ENCODE results near the gene NAT9. TPM values are rescaled to one million over a fixed set of nuclear protein-coding genes. Genes with fewer than 3 reads are reported as not detected.

The NAT9 gene
- total and polyA plus RNA-seq, 7 experiments from 2014 or later = 16.8 to 78.8 (median 53.9) TPM

GRCh38 chr17:74782571-74782970 lies 6.4 kb upstream of the NAT9 start:
- intact Hi-C loops (cut with micrococcal nuclease) = no loop called here

DNA sequence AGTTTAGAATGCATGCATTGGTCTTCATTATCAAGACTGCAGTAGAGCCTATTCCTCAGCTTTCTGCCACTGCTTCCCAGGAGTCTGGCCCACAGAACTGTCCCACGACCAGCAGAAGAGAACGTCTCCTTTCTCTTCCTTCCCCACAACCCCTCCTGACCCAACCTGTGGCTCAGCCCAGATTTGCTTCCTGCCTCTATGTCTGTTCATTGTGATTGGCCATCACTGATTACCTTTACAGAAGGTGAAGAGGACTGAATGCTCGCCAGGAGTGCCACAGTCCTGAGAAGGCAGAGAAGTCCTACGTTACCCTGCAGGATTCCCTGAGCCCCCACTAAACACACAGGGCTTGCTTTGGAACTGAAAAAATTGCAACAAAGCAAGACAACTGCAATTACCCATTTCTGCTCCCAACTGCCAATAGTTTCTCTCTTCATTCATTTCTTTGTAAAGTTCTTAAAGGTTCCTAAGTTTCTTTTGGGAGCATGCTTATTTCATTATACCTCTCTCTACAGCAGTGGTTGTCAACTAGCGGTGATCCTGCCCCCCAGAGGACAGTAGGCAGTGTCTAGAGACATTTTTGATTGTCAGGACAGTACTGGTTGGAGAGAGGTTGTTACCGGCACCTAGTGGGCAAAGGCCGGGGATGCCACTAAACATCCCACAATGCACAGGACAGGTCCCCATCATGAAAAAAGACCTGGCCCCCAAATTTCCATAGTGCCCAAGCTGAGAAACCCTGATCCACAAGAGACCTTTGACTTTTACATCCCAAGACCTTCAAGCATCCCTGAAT lies 4.5 kb upstream of the NAT9 start:
- no peaks in the 10 kb centered on the region for H3K9me3 ChIP-seq (ENCODE audit: control insufficient read depth in 2 of 3, low read length in 3 of 3)
- H3K4me3 ChIP-seq (ENCODE audit: low read length) = peak overlapping the region; percentile 27
- peaks cover 0 to under 1% (median 0%) of the 10 kb centered on the region in 3 experiments for H3K36me3 ChIP-seq (ENCODE audit: control insufficient read depth in 2 of 3, insufficient read depth in 3 of 3, low read length in 3 of 3)
- H3K4me1 ChIP-seq (ENCODE audit: control insufficient read depth in 2 of 2, insufficient read depth in 2 of 2, low read length in 2 of 2) = peaks cover 48 to 62% of the 10 kb centered on the region in 2 donors
- ChIA-PET POLR2A (interaction anchor here (0.8 to 16.9 kb wide), 7 partner anchors 8 to 43 kb away, joined by 3 to 372 read pairs (median 7); partner anchors contain the start of gene NHERF1), CTCF (interaction anchor here (0.6 to 11.7 kb wide), 12 partner anchors 9 to 216 kb away, joined by 3 to 165 read pairs (median 6); partner anchors contain the start of gene RAB37)
- Mint-ChIP-seq H3K36me3 (peaks cover 0 to 24% (median 3%) of the 10 kb centered on the region in 5 donors), H3K27ac (peak overlapping the region; percentile 91 to 99 (median 93)), H3K9me3 (peaks cover 0 to 2% (median 0%) of the 10 kb centered on the region in 11 donors), H3K4me3 (peak overlapping the region; percentile 16 to 86 (median 76)), H3K27me3 (no peaks in the 10 kb centered on the region), H3K4me1 (peaks cover 63 to 86% (median 83%) of the 10 kb centered on the region in 7 donors)
- no peaks in the 10 kb centered on the region for H3K27me3 ChIP-seq (ENCODE audit: control insufficient read depth in 2 of 2, insufficient read depth in 2 of 2, low read length in 2 of 2)
- peak in 1 of 9 donors; percentile 28 for DNase-seq
- H3K27ac ChIP-seq (ENCODE audit: low read depth, low read length) = peak overlapping the region; percentile 57
- intact Hi-C loops (cut with micrococcal nuclease) = loop anchor here (1.0 kb wide), 1 partner anchor 11 kb away; no protein-coding TSS in a partner anchor
- peak; percentile 25 for ATAC-seq

More at GRCh38 chr17:74782571-74782970, 6.4 kb upstream of the NAT9 start:
- Mint-ChIP-seq H3K27ac (peak overlapping the region; percentile 42 to 99 (median 91)), H3K27me3 (no peaks in the 10 kb centered on the region), H3K4me3 (no peak overlapping the region), H3K4me1 (peaks cover 62 to 84% (median 81%) of the 10 kb centered on the region in 7 donors), H3K36me3 (peaks cover 0 to 23% (median 6%) of the 10 kb centered on the region in 5 donors), H3K9me3 (peaks cover 0 to 2% (median 0%) of the 10 kb centered on the region in 11 donors)
- Histone ChIP-seq H3K27me3 (ENCODE audit: control insufficient read depth in 2 of 2, insufficient read depth in 2 of 2, low read length in 2 of 2) (no peaks in the 10 kb centered on the region), H3K27ac (ENCODE audit: low read depth, low read length) (no peak overlapping the region), H3K4me1 (ENCODE audit: control insufficient read depth in 2 of 2, insufficient read depth in 2 of 2, low read length in 2 of 2) (peaks cover 37 to 67% of the 10 kb centered on the region in 2 donors), H3K36me3 (ENCODE audit: control insufficient read depth in 2 of 3, insufficient read depth in 3 of 3, low read length in 3 of 3) (peaks cover 0 to 4% (median 0%) of the 10 kb centered on the region in 3 experiments), H3K4me3 (ENCODE audit: low read length) (no peak overlapping the region), H3K9me3 (ENCODE audit: control insufficient read depth in 2 of 3, low read length in 3 of 3) (no peaks in the 10 kb centered on the region)
- DNase-seq (no peak), ATAC-seq (no peak)
- CTCF ChIA-PET = interaction anchor here (0.9 to 4.9 kb wide), 4 partner anchors 8 to 125 kb away, joined by 3 to 36 read pairs (median 5); no protein-coding TSS in a partner anchor
- POLR2A ChIA-PET = interaction anchor here (1.0 to 16.9 kb wide), 2 partner anchors 8 to 29 kb away, joined by 4 to 372 read pairs; partner anchors contain the start of gene NHERF1

DNA sequence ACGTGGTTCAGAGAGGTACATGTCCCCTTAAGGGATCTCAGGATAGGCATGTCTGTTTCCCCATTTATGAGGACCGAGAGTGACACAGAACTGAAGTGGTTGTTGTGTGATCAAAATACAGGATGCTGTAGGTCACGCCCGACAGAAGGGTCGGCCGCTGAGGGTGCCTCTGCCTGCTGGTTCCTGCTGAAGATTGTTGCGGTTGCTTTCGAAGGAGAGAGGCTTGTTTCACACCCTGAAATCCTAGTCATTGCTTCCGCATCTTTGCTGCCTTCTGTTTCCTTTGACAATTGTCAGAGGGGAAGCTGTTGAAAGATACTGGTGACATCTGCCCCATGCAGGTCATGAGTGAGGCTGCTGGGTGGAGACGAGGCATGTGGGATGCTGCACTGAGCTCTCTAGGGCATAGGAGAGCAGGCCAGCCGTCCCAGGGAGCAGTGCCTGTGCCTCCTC lies 3.8 kb upstream of the NAT9 start:
- peaks cover 0 to 2% (median 0%) of the 10 kb centered on the region in 11 donors for H3K9me3 Mint-ChIP-seq
- Histone ChIP-seq H3K4me3 (ENCODE audit: low read length) (peak overlapping the region; percentile 27), H3K27me3 (ENCODE audit: control insufficient read depth in 2 of 2, insufficient read depth in 2 of 2, low read length in 2 of 2) (no peaks in the 10 kb centered on the region), H3K4me1 (ENCODE audit: control insufficient read depth in 2 of 2, insufficient read depth in 2 of 2, low read length in 2 of 2) (peaks cover 54 to 63% of the 10 kb centered on the region in 2 donors), H3K9me3 (ENCODE audit: control insufficient read depth in 2 of 3, low read length in 3 of 3) (no peaks in the 10 kb centered on the region), H3K36me3 (ENCODE audit: control insufficient read depth in 2 of 3, insufficient read depth in 3 of 3, low read length in 3 of 3) (no peaks in the 10 kb centered on the region), H3K27ac (ENCODE audit: low read depth, low read length) (peak overlapping the region; percentile 57)
- H3K4me1 Mint-ChIP-seq = peaks cover 59 to 84% (median 81%) of the 10 kb centered on the region in 7 donors
- peak; percentile 29 to 86 (median 80) for DNase-seq
- intact Hi-C loops (cut with micrococcal nuclease) = loop anchor here (1.0 kb wide), 1 partner anchor 11 kb away; no protein-coding TSS in a partner anchor
- peak; percentile 80 for ATAC-seq
- peak overlapping the region; percentile 91 to 99 (median 93) for H3K27ac Mint-ChIP-seq
- CTCF ChIA-PET = interaction anchor here (0.6 to 11.7 kb wide), 10 partner anchors 9 to 215 kb away, joined by 3 to 165 read pairs (median 8); partner anchors contain the start of gene RAB37
- no peaks in the 10 kb centered on the region for H3K27me3 Mint-ChIP-seq
- POLR2A ChIA-PET = interaction anchor here (0.8 to 16.9 kb wide), 6 partner anchors 9 to 42 kb away, joined by 3 to 372 read pairs (median 8); partner anchors contain the start of gene NHERF1
- H3K36me3 Mint-ChIP-seq = peaks cover 0 to 24% (median 3%) of the 10 kb centered on the region in 5 donors
- H3K4me3 Mint-ChIP-seq = peak overlapping the region; percentile 64 to 86 (median 76)

DNA sequence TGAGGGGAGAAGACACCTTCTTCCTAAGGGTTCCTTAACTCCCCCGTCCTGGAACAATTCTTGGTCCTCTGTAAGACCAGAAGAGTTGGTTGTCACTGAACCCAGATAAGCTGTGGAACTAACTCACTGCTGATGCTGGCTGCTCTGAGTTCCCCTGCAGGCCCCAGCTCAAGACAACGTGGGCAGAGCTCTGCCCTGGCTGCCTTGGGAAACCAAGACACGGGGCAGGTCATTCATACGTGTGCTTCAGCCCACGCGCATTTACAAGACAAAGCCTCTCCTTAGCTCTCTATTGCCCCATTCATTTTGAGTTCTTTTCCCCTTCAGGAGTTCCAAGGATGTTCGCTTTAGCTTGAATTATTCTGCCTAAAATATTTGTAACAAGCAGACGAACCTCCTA lies 3.4 kb upstream of the NAT9 start:
- H3K4me3 Mint-ChIP-seq = peak overlapping the region; percentile 64 to 86 (median 76)
- Histone ChIP-seq H3K4me1 (ENCODE audit: control insufficient read depth in 2 of 2, insufficient read depth in 2 of 2, low read length in 2 of 2) (peaks cover 57 to 60% of the 10 kb centered on the region in 2 donors), H3K9me3 (ENCODE audit: control insufficient read depth in 2 of 3, low read length in 3 of 3) (no peaks in the 10 kb centered on the region), H3K27ac (ENCODE audit: low read depth, low read length) (peak overlapping the region; percentile 57), H3K36me3 (ENCODE audit: control insufficient read depth in 2 of 3, insufficient read depth in 3 of 3, low read length in 3 of 3) (no peaks in the 10 kb centered on the region), H3K27me3 (ENCODE audit: control insufficient read depth in 2 of 2, insufficient read depth in 2 of 2, low read length in 2 of 2) (no peaks in the 10 kb centered on the region), H3K4me3 (ENCODE audit: low read length) (peak overlapping the region; percentile 6)
- H3K36me3 Mint-ChIP-seq = peaks cover 0 to 24% (median 3%) of the 10 kb centered on the region in 5 donors
- peaks cover 54 to 80% (median 76%) of the 10 kb centered on the region in 7 donors for H3K4me1 Mint-ChIP-seq
- DNase-seq = peak in 1 of 9 donors; percentile 11
- intact Hi-C loops (cut with micrococcal nuclease) = no loop called here
- peaks cover 0 to 2% (median 0%) of the 10 kb centered on the region in 11 donors for H3K9me3 Mint-ChIP-seq
- H3K27ac Mint-ChIP-seq = peak overlapping the region; percentile 91 to 99 (median 93)
- no peak for ATAC-seq
- POLR2A ChIA-PET = interaction anchor here (1.7 to 16.9 kb wide), 5 partner anchors 9 to 41 kb away, joined by 6 to 372 read pairs (median 9); partner anchors contain the start of gene NHERF1
- CTCF ChIA-PET = interaction anchor here (0.9 to 11.7 kb wide), 9 partner anchors 9 to 215 kb away, joined by 3 to 165 read pairs (median 9); partner anchors contain the start of gene RAB37
- no peaks in the 10 kb centered on the region for H3K27me3 Mint-ChIP-seq

GRCh38 chr17:74778960-74779359 lies 2.8 kb upstream of the NAT9 start:
- H3K36me3 Mint-ChIP-seq = peaks cover 0 to 21% (median 3%) of the 10 kb centered on the region in 5 donors
- ATAC-seq (no peak), DNase-seq (no peak)
- POLR2A ChIA-PET = interaction anchor here (1.7 to 16.9 kb wide), 5 partner anchors 8 to 41 kb away, joined by 6 to 372 read pairs (median 9); partner anchors contain the start of gene NHERF1
- H3K4me3 Mint-ChIP-seq = peak overlapping the region; percentile 30 to 97 (median 66)
- peaks cover 0 to 2% (median 0%) of the 10 kb centered on the region in 11 donors for H3K9me3 Mint-ChIP-seq
- H3K27me3 ChIP-seq (ENCODE audit: control insufficient read depth in 2 of 2, insufficient read depth in 2 of 2, low read length in 2 of 2) = no peaks in the 10 kb centered on the region
- no peaks in the 10 kb centered on the region for H3K9me3 ChIP-seq (ENCODE audit: control insufficient read depth in 2 of 3, low read length in 3 of 3)
- H3K4me3 ChIP-seq (ENCODE audit: low read length) = no peak overlapping the region
- H3K27ac ChIP-seq (ENCODE audit: low read depth, low read length) = peak overlapping the region; percentile 57
- peaks cover 0 to under 1% (median 0%) of the 10 kb centered on the region in 3 experiments for H3K36me3 ChIP-seq (ENCODE audit: control insufficient read depth in 2 of 3, insufficient read depth in 3 of 3, low read length in 3 of 3)
- intact Hi-C loops (cut with micrococcal nuclease) = no loop called here
- peak overlapping the region; percentile 63 to 99 (median 93) for H3K27ac Mint-ChIP-seq
- CTCF ChIA-PET = interaction anchor here (1.2 to 11.7 kb wide), 7 partner anchors 8 to 214 kb away, joined by 3 to 165 read pairs (median 10); partner anchors contain the start of gene RAB37
- peaks cover 56 to 57% of the 10 kb centered on the region in 2 donors for H3K4me1 ChIP-seq (ENCODE audit: control insufficient read depth in 2 of 2, insufficient read depth in 2 of 2, low read length in 2 of 2)
- H3K27me3 Mint-ChIP-seq = no peaks in the 10 kb centered on the region
- peaks cover 49 to 78% (median 74%) of the 10 kb centered on the region in 7 donors for H3K4me1 Mint-ChIP-seq
